GM18909 (cell line): ENCODE measurements around the gene ZNF277.

ENCODE experiments used
- ATAC-seq: cut with Tn5 transposase; IDR thresholded peaks from one replicate; pipeline ENCODE4 v1.9.1; 2021; ENCODE audit warnings: mild to moderate bottlenecking; ENCODE audit not compliant: unreplicated experiment, poor library complexity

Gene ZNF277

GRCh38 chr7:112184455-112184854 lies 22.0 kb upstream of the ZNF277 start:
- ATAC-seq: no peak

- ATAC-seq: no peak
Measured at GRCh38 chr7:112185005-112185834, 21.3 kb upstream of the ZNF277 start.

- no peak for ATAC-seq
Measured at GRCh38 chr7:112186300-112186699, 20.2 kb upstream of the ZNF277 start.

GRCh38 chr7:112188257-112188656 lies 18.2 kb upstream of the ZNF277 start:
- ATAC-seq: no peak

- no peak for ATAC-seq
Measured at GRCh38 chr7:112189691-112190090, 16.8 kb upstream of the ZNF277 start.

GRCh38 chr7:112190120-112190519 lies 16.4 kb upstream of the ZNF277 start:
- ATAC-seq: no peak

- ATAC-seq: no peak
Measured at GRCh38 chr7:112192236-112193154, 14.0 kb upstream of the ZNF277 start.

- ATAC-seq: no peak
Measured at GRCh38 chr7:112193915-112194502, 12.5 kb upstream of the ZNF277 start.

GRCh38 chr7:112195717-112196116 lies 10.8 kb upstream of the ZNF277 start:
- no peak for ATAC-seq

- no peak for ATAC-seq
Measured at GRCh38 chr7:112197322-112197721, 9.2 kb upstream of the ZNF277 start.

GRCh38 chr7:112199035-112199655 lies 7.3 kb upstream of the ZNF277 start:
- no peak for ATAC-seq

- ATAC-seq: no peak
Measured at GRCh38 chr7:112199672-112200071, 6.8 kb upstream of the ZNF277 start.

GRCh38 chr7:112201411-112201810 lies 5.1 kb upstream of the ZNF277 start:
- ATAC-seq: no peak

- ATAC-seq: no peak
Measured at GRCh38 chr7:112201839-112202238, 4.7 kb upstream of the ZNF277 start.

GRCh38 chr7:112202816-112203215 lies 3.7 kb upstream of the ZNF277 start:
- no peak for ATAC-seq

- ATAC-seq: no peak
Measured at GRCh38 chr7:112203365-112203739, 3.1 kb upstream of the ZNF277 start.

GRCh38 chr7:112204499-112205342 lies 1.8 kb upstream of the ZNF277 start:
- ATAC-seq: no peak

- ATAC-seq: peak; percentile 12
Measured at GRCh38 chr7:112205343-112206237, 905 bp upstream of the ZNF277 start.
